ENCODE data around the gene ZNF487. TPM values are rescaled to one million over a fixed set of nuclear protein-coding genes. Genes with fewer than 3 reads are reported as not detected.

The ZNF487 gene
- total and polyA plus RNA-seq, 10 of the 15 experiments (the other 5 are each of a cell fraction or from before 2014, with no cell fraction given), result 0.74 to 2.1 (median 1.1) TPM

DNA sequence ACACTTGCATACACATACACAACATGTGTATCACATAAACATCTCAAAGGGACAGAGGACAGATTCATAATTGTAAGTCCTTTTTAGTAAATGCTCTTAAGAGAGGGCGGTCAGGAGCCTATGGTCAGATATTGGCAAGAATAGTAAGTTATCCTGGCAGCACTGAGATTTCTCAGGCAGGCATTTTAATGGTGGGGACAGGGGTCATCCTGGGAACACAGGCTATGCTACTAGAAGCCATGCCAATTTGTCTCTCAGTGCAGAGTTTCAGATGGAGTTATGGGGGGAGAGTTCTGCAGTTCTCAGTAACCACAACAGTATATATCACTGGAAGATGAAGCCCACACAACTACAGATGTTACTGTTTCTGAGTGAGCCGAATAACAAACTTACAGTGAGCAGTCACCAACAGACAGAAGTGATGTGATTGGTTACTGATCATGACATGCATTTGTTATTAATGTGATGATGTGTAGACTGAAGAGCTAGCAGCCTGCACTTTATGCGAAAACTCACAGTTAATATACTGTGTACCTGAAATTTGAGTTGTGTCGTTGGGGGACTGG is 16.4 kb downstream of the ZNF487 start (continued):
- TF ChIP-seq, protein P1, sequence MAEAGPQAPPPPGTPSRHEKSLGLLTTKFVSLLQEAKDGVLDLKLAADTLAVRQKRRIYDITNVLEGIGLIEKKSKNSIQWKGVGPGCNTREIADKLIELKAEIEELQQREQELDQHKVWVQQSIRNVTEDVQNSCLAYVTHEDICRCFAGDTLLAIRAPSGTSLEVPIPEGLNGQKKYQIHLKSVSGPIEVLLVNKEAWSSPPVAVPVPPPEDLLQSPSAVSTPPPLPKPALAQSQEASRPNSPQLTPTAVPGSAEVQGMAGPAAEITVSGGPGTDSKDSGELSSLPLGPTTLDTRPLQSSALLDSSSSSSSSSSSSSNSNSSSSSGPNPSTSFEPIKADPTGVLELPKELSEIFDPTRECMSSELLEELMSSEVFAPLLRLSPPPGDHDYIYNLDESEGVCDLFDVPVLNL (IDR thresholded peaks at IDR 0.05; ENCODE audit: low read depth, low read length), result no peak
- TF ChIP-seq, protein P2, sequence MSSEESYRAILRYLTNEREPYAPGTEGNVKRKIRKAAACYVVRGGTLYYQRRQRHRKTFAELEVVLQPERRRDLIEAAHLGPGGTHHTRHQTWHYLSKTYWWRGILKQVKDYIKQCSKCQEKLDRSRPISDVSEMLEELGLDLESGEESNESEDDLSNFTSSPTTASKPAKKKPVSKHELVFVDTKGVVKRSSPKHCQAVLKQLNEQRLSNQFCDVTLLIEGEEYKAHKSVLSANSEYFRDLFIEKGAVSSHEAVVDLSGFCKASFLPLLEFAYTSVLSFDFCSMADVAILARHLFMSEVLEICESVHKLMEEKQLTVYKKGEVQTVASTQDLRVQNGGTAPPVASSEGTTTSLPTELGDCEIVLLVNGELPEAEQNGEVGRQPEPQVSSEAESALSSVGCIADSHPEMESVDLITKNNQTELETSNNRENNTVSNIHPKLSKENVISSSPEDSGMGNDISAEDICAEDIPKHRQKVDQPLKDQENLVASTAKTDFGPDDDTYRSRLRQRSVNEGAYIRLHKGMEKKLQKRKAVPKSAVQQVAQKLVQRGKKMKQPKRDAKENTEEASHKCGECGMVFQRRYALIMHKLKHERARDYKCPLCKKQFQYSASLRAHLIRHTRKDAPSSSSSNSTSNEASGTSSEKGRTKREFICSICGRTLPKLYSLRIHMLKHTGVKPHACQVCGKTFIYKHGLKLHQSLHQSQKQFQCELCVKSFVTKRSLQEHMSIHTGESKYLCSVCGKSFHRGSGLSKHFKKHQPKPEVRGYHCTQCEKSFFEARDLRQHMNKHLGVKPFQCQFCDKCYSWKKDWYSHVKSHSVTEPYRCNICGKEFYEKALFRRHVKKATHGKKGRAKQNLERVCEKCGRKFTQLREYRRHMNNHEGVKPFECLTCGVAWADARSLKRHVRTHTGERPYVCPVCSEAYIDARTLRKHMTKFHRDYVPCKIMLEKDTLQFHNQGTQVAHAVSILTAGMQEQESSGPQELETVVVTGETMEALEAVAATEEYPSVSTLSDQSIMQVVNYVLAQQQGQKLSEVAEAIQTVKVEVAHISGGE (CRISPR knock-in tag; IDR thresholded peaks at IDR 0.05), result no peak
- TF ChIP-seq LARP7 (IDR thresholded peaks at IDR 0.05), result no peak
- TF ChIP-seq MXI1 (IDR thresholded peaks at IDR 0.05; ENCODE audit: low read depth, low read length), result no peak
- TF ChIP-seq EED (IDR thresholded peaks at IDR 0.05; ENCODE audit: low read depth), result no peak
- TF ChIP-seq, protein P3, sequence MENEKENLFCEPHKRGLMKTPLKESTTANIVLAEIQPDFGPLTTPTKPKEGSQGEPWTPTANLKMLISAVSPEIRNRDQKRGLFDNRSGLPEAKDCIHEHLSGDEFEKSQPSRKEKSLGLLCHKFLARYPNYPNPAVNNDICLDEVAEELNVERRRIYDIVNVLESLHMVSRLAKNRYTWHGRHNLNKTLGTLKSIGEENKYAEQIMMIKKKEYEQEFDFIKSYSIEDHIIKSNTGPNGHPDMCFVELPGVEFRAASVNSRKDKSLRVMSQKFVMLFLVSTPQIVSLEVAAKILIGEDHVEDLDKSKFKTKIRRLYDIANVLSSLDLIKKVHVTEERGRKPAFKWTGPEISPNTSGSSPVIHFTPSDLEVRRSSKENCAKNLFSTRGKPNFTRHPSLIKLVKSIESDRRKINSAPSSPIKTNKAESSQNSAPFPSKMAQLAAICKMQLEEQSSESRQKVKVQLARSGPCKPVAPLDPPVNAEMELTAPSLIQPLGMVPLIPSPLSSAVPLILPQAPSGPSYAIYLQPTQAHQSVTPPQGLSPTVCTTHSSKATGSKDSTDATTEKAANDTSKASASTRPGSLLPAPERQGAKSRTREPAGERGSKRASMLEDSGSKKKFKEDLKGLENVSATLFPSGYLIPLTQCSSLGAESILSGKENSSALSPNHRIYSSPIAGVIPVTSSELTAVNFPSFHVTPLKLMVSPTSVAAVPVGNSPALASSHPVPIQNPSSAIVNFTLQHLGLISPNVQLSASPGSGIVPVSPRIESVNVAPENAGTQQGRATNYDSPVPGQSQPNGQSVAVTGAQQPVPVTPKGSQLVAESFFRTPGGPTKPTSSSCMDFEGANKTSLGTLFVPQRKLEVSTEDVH (IDR thresholded peaks at IDR 0.05; ENCODE audit: low read depth, partially characterized antibody), result no peak
- no peak for TF ChIP-seq ATF7 (IDR thresholded peaks at IDR 0.05; ENCODE audit: low read depth)
- TF ChIP-seq RUNX3 (IDR thresholded peaks at IDR 0.05; ENCODE audit: low read length), result peak; percentile 88
- no peak for TF ChIP-seq ZBED1 (IDR thresholded peaks at IDR 0.05; ENCODE audit: borderline replicate concordance)
- TF ChIP-seq, protein P4, sequence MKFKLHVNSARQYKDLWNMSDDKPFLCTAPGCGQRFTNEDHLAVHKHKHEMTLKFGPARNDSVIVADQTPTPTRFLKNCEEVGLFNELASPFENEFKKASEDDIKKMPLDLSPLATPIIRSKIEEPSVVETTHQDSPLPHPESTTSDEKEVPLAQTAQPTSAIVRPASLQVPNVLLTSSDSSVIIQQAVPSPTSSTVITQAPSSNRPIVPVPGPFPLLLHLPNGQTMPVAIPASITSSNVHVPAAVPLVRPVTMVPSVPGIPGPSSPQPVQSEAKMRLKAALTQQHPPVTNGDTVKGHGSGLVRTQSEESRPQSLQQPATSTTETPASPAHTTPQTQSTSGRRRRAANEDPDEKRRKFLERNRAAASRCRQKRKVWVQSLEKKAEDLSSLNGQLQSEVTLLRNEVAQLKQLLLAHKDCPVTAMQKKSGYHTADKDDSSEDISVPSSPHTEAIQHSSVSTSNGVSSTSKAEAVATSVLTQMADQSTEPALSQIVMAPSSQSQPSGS (IDR thresholded peaks at IDR 0.05; ENCODE audit: low read length), result peak; percentile 49; the same call in 1 of the 2 replicates
- TF ChIP-seq NBN (IDR thresholded peaks at IDR 0.05), result no peak
- TF ChIP-seq EGR1 (IDR thresholded peaks at IDR 0.05; ENCODE audit: borderline replicate concordance in 1 of 2, low read depth in 2 of 2, low read length in 2 of 2), result no peak
- TF ChIP-seq RCOR1 (conservative IDR thresholded peaks at IDR 0.05; ENCODE audit: low read depth, low read length), result no peak
- TF ChIP-seq KAT2A (conservative IDR thresholded peaks at IDR 0.05; ENCODE audit: control insufficient read depth, low read depth, low read length), result no peak
- TF ChIP-seq IRF4 (IDR thresholded peaks at IDR 0.05; ENCODE audit: low read depth, low read length), result peak; percentile 52; the same call in 1 of the 2 replicates
- peak; percentile 42 for TF ChIP-seq JUNB (IDR thresholded peaks at IDR 0.05)
- no peak for TF ChIP-seq SMARCA5 (IDR thresholded peaks at IDR 0.05)
- TF ChIP-seq RELA (IDR thresholded peaks at IDR 0.05; ENCODE audit: borderline replicate concordance, partially characterized antibody), result no peak
- TF ChIP-seq ZNF274 (IDR thresholded peaks at IDR 0.05; ENCODE audit: insufficient read depth, insufficient read length), result no peak
- TF ChIP-seq, protein P5, sequence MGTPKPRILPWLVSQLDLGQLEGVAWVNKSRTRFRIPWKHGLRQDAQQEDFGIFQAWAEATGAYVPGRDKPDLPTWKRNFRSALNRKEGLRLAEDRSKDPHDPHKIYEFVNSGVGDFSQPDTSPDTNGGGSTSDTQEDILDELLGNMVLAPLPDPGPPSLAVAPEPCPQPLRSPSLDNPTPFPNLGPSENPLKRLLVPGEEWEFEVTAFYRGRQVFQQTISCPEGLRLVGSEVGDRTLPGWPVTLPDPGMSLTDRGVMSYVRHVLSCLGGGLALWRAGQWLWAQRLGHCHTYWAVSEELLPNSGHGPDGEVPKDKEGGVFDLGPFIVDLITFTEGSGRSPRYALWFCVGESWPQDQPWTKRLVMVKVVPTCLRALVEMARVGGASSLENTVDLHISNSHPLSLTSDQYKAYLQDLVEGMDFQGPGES (IDR thresholded peaks at IDR 0.05), result no peak

All from GM12878 (cell line).